Endothelial cell of umbilical vein (primary cell): Measurements from ENCODE around the gene MYO9B. TPM values are rescaled to one million over a fixed set of nuclear protein-coding genes. Genes with fewer than 3 reads are reported as not detected.

Source experiments
- BruUV-seq: library from RNA; stranded (reverse); fragments of 400-500 nt; replicated peaks from 2 replicates; lab custom pipeline; 2021; lab: Mats Ljungman, UMichigan
- CTCF ChIA-PET: fragments of 300-600, 350-600 bp; sonication (Branson Sonifier 250); formaldehyde crosslinking; loops from one replicate; lab custom pipeline; 2021; ENCODE audit warnings: antibody characterized with exemption, inconsistent platforms; lab: Charles Lee
- POLR2A ChIA-PET: fragments of 300-600, 350-600 bp; sonication (Branson Sonifier 250); formaldehyde crosslinking; loops from one replicate; lab custom pipeline; 2021; ENCODE audit warnings: antibody characterized with exemption, inconsistent platforms; lab: Charles Lee
- DNase-seq: peaks from one replicate; pipeline ENCODE4 v3.0.0-alpha.2; 2011; ENCODE audit warnings: low read depth, low spot score
- FAIRE-seq: peaks from 2 replicates; lab custom pipeline; 2011; peaks lifted over from hg19 to GRCh38; lab: Jason Lieb, UNC
- H2AFZ ChIP-seq: 2 replicates; pipeline ENCODE4 v1.6.0; 2012; ENCODE audit warnings: low read depth, low read length, control low read depth, inconsistent platforms
- H3K27ac ChIP-seq: 2 replicates; pipeline ENCODE4 v1.5.1; 2011; ENCODE audit warnings: low read depth, mild to moderate bottlenecking, control low read depth, low read length, moderate library complexity; ENCODE audit not compliant: insufficient read depth
- H3K27me3 ChIP-seq, 2 experiments: 2 replicates each; pipeline versions ENCODE4 v1.6.0 to v1.6.1; 2011; ENCODE audit warnings: low read length in 2 of 2, mixed read lengths in 1 of 2; ENCODE audit not compliant: control insufficient read depth in 2 of 2, insufficient read depth in 2 of 2
- H3K36me3 ChIP-seq, 2 experiments: 2 replicates in 1 of 2; 3 replicates in 1 of 2; pipeline ENCODE4 v1.5.1; 2011; ENCODE audit warnings: low read length in 2 of 2, mild to moderate bottlenecking in 1 of 2, moderate library complexity in 1 of 2; ENCODE audit not compliant: control insufficient read depth in 2 of 2, insufficient read depth in 2 of 2; ENCODE audit errors: extremely low read depth in 1 of 2
- H3K4me1 ChIP-seq: 3 replicates; pipeline ENCODE4 v1.5.1; 2011; ENCODE audit warnings: mild to moderate bottlenecking, low read length; ENCODE audit not compliant: control insufficient read depth, insufficient read depth; ENCODE audit errors: extremely low read depth
- H3K4me2 ChIP-seq: 2 replicates; pipeline ENCODE4 v1.6.1; 2011; ENCODE audit warnings: low read length, control low read depth, mixed read lengths; ENCODE audit not compliant: insufficient read depth
- H3K4me3 ChIP-seq, 3 experiments: fragments of 200-600 bp in 1 of 3; sonication (generic), shearing (Covaris generic) in 1 of 3; replicated peaks in 1 of 3; 2 replicates each; pipeline ENCODE4 v1.5.1; 2011 to 2016; ENCODE audit warnings: control low read depth in 3 of 3, low read length in 3 of 3, mild to moderate bottlenecking in 2 of 3, inconsistent platforms in 1 of 3, low read depth in 1 of 3, moderate library complexity in 1 of 3; ENCODE audit not compliant: insufficient read depth in 1 of 3
- H3K79me2 ChIP-seq: 2 replicates; pipeline ENCODE4 v1.6.0; 2012; ENCODE audit warnings: low read length, inconsistent platforms; ENCODE audit not compliant: control insufficient read depth, insufficient read depth
- H3K9ac ChIP-seq: replicated peaks from 2 replicates; pipeline ENCODE3; 2011; ENCODE audit warnings: low read length, control low read depth; ENCODE audit not compliant: insufficient read depth; ENCODE audit errors: extremely low read depth
- H3K9me1 ChIP-seq: replicated peaks from 3 replicates; pipeline ENCODE4 v1.6.0; 2011; ENCODE audit warnings: mild to moderate bottlenecking, low read length; ENCODE audit not compliant: control insufficient read depth, insufficient read depth; ENCODE audit errors: extremely low read depth
- H3K9me3 ChIP-seq: replicated peaks from 2 replicates; pipeline ENCODE4 v1.5.1; 2012; ENCODE audit warnings: low read length, inconsistent platforms; ENCODE audit not compliant: control insufficient read depth, insufficient read depth
- H4K20me1 ChIP-seq: replicated peaks from 2 replicates; pipeline ENCODE3; 2011; ENCODE audit warnings: mild to moderate bottlenecking, low read length; ENCODE audit not compliant: control insufficient read depth, insufficient read depth; ENCODE audit errors: extremely low read depth
- CTCF ChIP-seq, 2 donors: IDR thresholded peaks; 1 replicate in 1 of 2; 2 replicates in 1 of 2; pipeline ENCODE4 v1.5.1; 2011; ENCODE audit warnings: low read length in 2 of 2, mild to moderate bottlenecking in 2 of 2, moderate library complexity in 2 of 2, control low read depth in 1 of 2, inconsistent platforms in 1 of 2, low read depth in 1 of 2; ENCODE audit not compliant: insufficient read depth in 1 of 2; ENCODE audit errors: extremely low read depth in 1 of 2
- EZH2 ChIP-seq: IDR thresholded peaks from 2 replicates; pipeline ENCODE4 v1.6.1; 2012; ENCODE audit warnings: borderline replicate concordance, low read depth, mild to moderate bottlenecking, moderate library complexity, low read length, inconsistent platforms; ENCODE audit not compliant: severe bottlenecking
- FOS ChIP-seq: IDR thresholded peaks from 2 replicates; pipeline ENCODE4 v1.6.1; 2011; ENCODE audit warnings: mild to moderate bottlenecking, low read length, moderate library complexity, borderline replicate concordance; ENCODE audit not compliant: insufficient read depth
- GATA2 ChIP-seq: IDR thresholded peaks from 2 replicates; pipeline ENCODE4 v1.7.0; 2011; ENCODE audit warnings: low read depth, mild to moderate bottlenecking, moderate library complexity, mixed read lengths, low read length; ENCODE audit not compliant: insufficient read length, insufficient read depth
- JUN ChIP-seq: IDR thresholded peaks from 2 replicates; pipeline ENCODE4 v1.6.1; 2011; ENCODE audit warnings: borderline replicate concordance, low read depth; ENCODE audit not compliant: insufficient read length, insufficient read depth
- MAX ChIP-seq: IDR thresholded peaks from 2 replicates; pipeline ENCODE4 v1.6.1; 2011; ENCODE audit not compliant: insufficient read depth, insufficient read length
- MYC ChIP-seq: IDR thresholded peaks from one replicate; pipeline ENCODE4 v1.6.1; 2011; ENCODE audit warnings: mild to moderate bottlenecking, low read depth, low read length
- POLR2A ChIP-seq: IDR thresholded peaks from 2 replicates; pipeline ENCODE4 v1.6.1; 2012; ENCODE audit warnings: low read depth, mild to moderate bottlenecking, control low read depth, low read length
- POLR2AphosphoS5 ChIP-seq: IDR thresholded peaks from 2 replicates; pipeline ENCODE4 v1.6.1; 2012; ENCODE audit warnings: low read depth, mild to moderate bottlenecking, control low read depth, low read length, moderate library complexity; ENCODE audit not compliant: insufficient read depth
- dilution Hi-C: fragments of 300-500 bp; cut with MboI; formaldehyde crosslinking; loops from one replicate; pipeline ENCODE4 v1.15.0; 2019; ENCODE audit warnings: low sequenced_read_pairs; ENCODE audit not compliant: extremely low pct_ligation_motif_present
- intact Hi-C: fragments of 100-400 bp; cut with micrococcal nuclease; formaldehyde crosslinking; loops from one replicate; pipeline ENCODE4 v1.10.0; 2022
- polyA plus RNA-seq, 4 experiments: library from polyadenylated mRNA; depleted of rRNA in 3 of 4; stranded (reverse) in 3 of 4; unstranded in 1 of 4; fragments of >200 nt; gene quantifications; 2 replicates each; pipeline versions ENCODE4 v1.2.1 to v1.2.3, GENCODE V29; 2011 to 2012; ENCODE audit warnings: missing spikeins in 1 of 4
- total RNA-seq: library from RNA; stranded (reverse); gene quantifications from 2 replicates; pipeline ENCODE4 v1.2.3, GENCODE V29; 2021

MYO9B gene
- total and polyA plus RNA-seq, 2 donors (not counting 3 experiments of a cell fraction or from before 2014, with no cell fraction given) = 64.4 to 119 TPM

GRCh38 chr19:17211547-17212446 is 136.2 kb downstream of the MYO9B start:
- peaks cover 0 to 26% of the 10 kb centered on the region in 2 experiments for H3K36me3 ChIP-seq
- no peaks in the 10 kb centered on the region for H4K20me1 ChIP-seq
- no peak overlapping the region for H3K4me3 ChIP-seq
- DNase-seq = no peak
- dilution Hi-C loops = no loop called here
- H2AFZ ChIP-seq = no peak overlapping the region
- no peaks in the 10 kb centered on the region for H3K27me3 ChIP-seq
- no peaks in the 10 kb centered on the region for H3K79me2 ChIP-seq
- no peak for FAIRE-seq
- no peak for TF ChIP-seq MAX
- TF ChIP-seq CTCF (IDR thresholded peaks at IDR 0.05; ENCODE audit: extremely low read depth in 1 of 2, insufficient read depth in 1 of 2, low read depth in 1 of 2, low read length in 2 of 2) = no peak
- TF ChIP-seq FOS = no peak
- no peak for TF ChIP-seq JUN
- no peak for TF ChIP-seq POLR2AphosphoS5
- no peak for TF ChIP-seq MYC
- no peak for TF ChIP-seq GATA2
- no peak for TF ChIP-seq EZH2
- TF ChIP-seq POLR2A = no peak
- H3K9ac ChIP-seq = no peak overlapping the region
- no peaks in the 10 kb centered on the region for H3K9me3 ChIP-seq
- no TSS peak for BruUV-seq
- intact Hi-C loops = no loop called here
- POLR2A ChIA-PET = no interaction called here
- CTCF ChIA-PET = no interaction called here
- H3K4me2 ChIP-seq = no peak overlapping the region
- no peaks in the 10 kb centered on the region for H3K9me1 ChIP-seq
- peaks cover 13% of the 10 kb centered on the region for H3K4me1 ChIP-seq
- no peak overlapping the region for H3K27ac ChIP-seq
